LNCAP (cell line): ENCODE data around the gene SLAMF6.

ENCODE experiments used
- CTCF ChIP-seq: fragments of 450-650 bp; IDR thresholded peaks from 2 replicates; pipeline ENCODE4 v1.5.1; 2017; ENCODE audit warnings: mild to moderate bottlenecking

SLAMF6 gene

GRCh38 chr1:160438935-160439334 lies 84.1 kb downstream of the SLAMF6 start:
- TF ChIP-seq CTCF = no peak

- no peak for TF ChIP-seq CTCF
Observed at GRCh38 chr1:160438317-160438918, 84.6 kb downstream of the SLAMF6 start.

- no peak for TF ChIP-seq CTCF
Observed at GRCh38 chr1:160437432-160438316, 85.4 kb downstream of the SLAMF6 start.

GRCh38 chr1:160436966-160437365 lies 86.1 kb downstream of the SLAMF6 start:
- no peak for TF ChIP-seq CTCF
